Left colon (tissue), 2 donors: Measurements from ENCODE around the gene FAM162A. TPM values are rescaled to one million over a fixed set of nuclear protein-coding genes. Genes with fewer than 3 reads are reported as not detected.

Experiments
- ATAC-seq: fragments of 200-7000 bp; cut with Tn5 transposase; one replicate; pipeline ENCODE4 v1.9.1; 2020; ENCODE audit warnings: mild to moderate bottlenecking, moderate library complexity
- DNase-seq, 2 donors: peaks; one replicate each; pipeline ENCODE4 v3.0.0-alpha.2; 2020
- intact Hi-C, 2 donors: fragments of 100-400 bp; cut with DNase I in 1 of 2; cut with micrococcal nuclease in 1 of 2; formaldehyde crosslinking; loops; one replicate each; pipeline versions ENCODE4 v1.11.2 to v1.14.0; 2022; cut with DNase I, micrococcal nuclease
- total RNA-seq, 2 donors: library from RNA; stranded (reverse); fragmentation: NEBNext Ultra II Directional; extraction: Animal tissue kit (Norgen Biotek cat#: 25700); gene quantifications; one replicate each; pipeline ENCODE4 v1.2.1, GENCODE V29; 2021
- donor health status: DM: no; HTN: no; CAD: no.
- donor health status: DM: yes; HTN: yes; CAD: no.

Gene FAM162A
- total RNA-seq, 2 donors from 2014 or later = 207 to 212 TPM

- DNase-seq (no peak), ATAC-seq (no peak)
- intact Hi-C loops = no loop called here
These were observed 6.0 kb upstream of the FAM162A start for GRCh38 chr3:122377975-122378374.

GRCh38 chr3:122382888-122383666 lies 905 bp upstream of the FAM162A start, which contains the start of gene MIX23:
Gene MIX23 (minus strand): TSS chr3:122383231. CDS start chr3:122383224, 7 bp downstream.
- intact Hi-C loops = no loop called here
- DNase-seq = peak; percentile 89 to 90
- ATAC-seq = peak; percentile 72

- no peak for DNase-seq
- ATAC-seq = no peak
- intact Hi-C loops = no loop called here
These were observed 3.7 kb downstream of the FAM162A start for GRCh38 chr3:122387709-122388108.

- intact Hi-C loops = no loop called here
These were observed 5.2 kb downstream of the FAM162A start for GRCh38 chr3:122389197-122389596.

GRCh38 chr3:122389892-122390291 lies 5.9 kb downstream of the FAM162A start:
- ATAC-seq (no peak), DNase-seq (no peak)
- intact Hi-C loops = loop anchor here in 1 of 2 donors (10.0 kb wide), 1 partner anchor 285 kb away; no protein-coding TSS in a partner anchor

More at GRCh38 chr3:122389197-122389596, 5.2 kb downstream of the FAM162A start:
- ATAC-seq = no peak
- DNase-seq = no peak

- intact Hi-C loops = loop anchor here in 1 of 2 donors (10.0 kb wide), 1 partner anchor 284 kb away; no protein-coding TSS in a partner anchor
- ATAC-seq = no peak
- no peak for DNase-seq
These were observed 6.7 kb downstream of the FAM162A start for GRCh38 chr3:122390665-122391064.

GRCh38 chr3:122391681-122392446 lies 7.9 kb downstream of the FAM162A start:
- DNase-seq (no peak), ATAC-seq (no peak)
- intact Hi-C loops = loop anchor here in 1 of 2 donors (10.0 kb wide), 1 partner anchor 283 kb away; no protein-coding TSS in a partner anchor

- intact Hi-C loops = loop anchor here in 1 of 2 donors (10.0 kb wide), 1 partner anchor 282 kb away; no protein-coding TSS in a partner anchor
- DNase-seq = no peak
- ATAC-seq = peak; percentile 52
These were observed 9.2 kb downstream of the FAM162A start for GRCh38 chr3:122392868-122393844.

GRCh38 chr3:122394173-122394572 lies 10.2 kb downstream of the FAM162A start:
- intact Hi-C loops = loop anchor here in 1 of 2 donors (10.0 kb wide), 1 partner anchor 281 kb away; no protein-coding TSS in a partner anchor
- no peak for ATAC-seq
- DNase-seq = no peak

GRCh38 chr3:122395582-122395981 lies 11.6 kb downstream of the FAM162A start:
- ATAC-seq (no peak), DNase-seq (no peak)
- intact Hi-C loops = loop anchor here in 1 of 2 donors (10.0 kb wide), 1 partner anchor 279 kb away; no protein-coding TSS in a partner anchor

GRCh38 chr3:122396511-122396910 lies 12.5 kb downstream of the FAM162A start:
- ATAC-seq = no peak
- intact Hi-C loops = loop anchor here in 1 of 2 donors (10.0 kb wide), 1 partner anchor 278 kb away; no protein-coding TSS in a partner anchor
- DNase-seq = no peak

GRCh38 chr3:122397201-122397600 lies 13.2 kb downstream of the FAM162A start:
- no peak for ATAC-seq
- intact Hi-C loops = loop anchor here in 1 of 2 donors (10.0 kb wide), 1 partner anchor 278 kb away; no protein-coding TSS in a partner anchor
- no peak for DNase-seq

- intact Hi-C loops = loop anchor here in 1 of 2 donors (10.0 kb wide), 1 partner anchor 276 kb away; no protein-coding TSS in a partner anchor
- DNase-seq (no peak), ATAC-seq (no peak)
These were observed 14.9 kb downstream of the FAM162A start for GRCh38 chr3:122398920-122399319.

- intact Hi-C loops = no loop called here
- no peak for ATAC-seq
- no peak for DNase-seq
These were observed 19.5 kb downstream of the FAM162A start for GRCh38 chr3:122403489-122403888.

GRCh38 chr3:122405015-122405414 lies 21.0 kb downstream of the FAM162A start:
- ATAC-seq = no peak
- no peak for DNase-seq
- intact Hi-C loops = no loop called here

GRCh38 chr3:122406198-122406597 lies 22.2 kb downstream of the FAM162A start:
- DNase-seq = no peak
- ATAC-seq = no peak
- intact Hi-C loops = no loop called here

- intact Hi-C loops = no loop called here
- no peak for ATAC-seq
- DNase-seq = no peak
These were observed 24.0 kb downstream of the FAM162A start for GRCh38 chr3:122407946-122408345.

- DNase-seq (no peak), ATAC-seq (peak; percentile 17)
- intact Hi-C loops = no loop called here
These were observed 25.5 kb downstream of the FAM162A start for GRCh38 chr3:122409446-122409845.
